Smooth muscle cell (in vitro differentiated cells): ENCODE data around the gene TUBA4A. TPM values are rescaled to one million over a fixed set of nuclear protein-coding genes. Genes with fewer than 3 reads are reported as not detected.
"Not testable (repeated sequence)": the region's sequence is repeated elsewhere in the genome, so short reads cannot be mapped to it uniquely, and the experiment has no call there.

Experiments used
- DNase-seq: peaks from one replicate; lab custom pipeline; 2025; ENCODE audit not compliant: unreplicated experiment; lab: John Stamatoyannopoulos, UW
- H2AFZ ChIP-seq: fragments of 200-600 bp; sonication (generic); 2 replicates; pipeline ENCODE4 v1.6.0; 2016; ENCODE audit warnings: antibody characterized with exemption, low read depth, mild to moderate bottlenecking
- H3F3A ChIP-seq: fragments of 200-600 bp; sonication (generic); 2 replicates; pipeline ENCODE4 v1.6.0; 2017; ENCODE audit warnings: antibody characterized with exemption, low read depth
- H3K27ac ChIP-seq: fragments of 200-600 bp; sonication (generic); 2 replicates; pipeline ENCODE4 v1.5.1; 2016; ENCODE audit warnings: low read depth, mild to moderate bottlenecking
- H3K27me3 ChIP-seq: fragments of 200-600 bp; sonication (generic); 2 replicates; pipeline ENCODE4 v1.6.1; 2016; ENCODE audit warnings: low read depth, mild to moderate bottlenecking
- H3K36me3 ChIP-seq: fragments of 200-600 bp; sonication (generic); 2 replicates; pipeline ENCODE4 v1.5.1; 2016; ENCODE audit warnings: low read depth
- H3K4me1 ChIP-seq: fragments of 200-600 bp; sonication (generic); 2 replicates; pipeline ENCODE4 v1.5.1; 2016; ENCODE audit warnings: low read depth
- H3K4me2 ChIP-seq: fragments of 200-600 bp; sonication (generic); 2 replicates; pipeline ENCODE4 v1.6.0; 2016; ENCODE audit warnings: mild to moderate bottlenecking
- H3K4me3 ChIP-seq: fragments of 200-600 bp; sonication (generic); 2 replicates; pipeline ENCODE4 v1.5.1; 2016; ENCODE audit warnings: mild to moderate bottlenecking
- H3K79me2 ChIP-seq: fragments of 200-600 bp; sonication (generic); 2 replicates; pipeline ENCODE4 v1.6.0; 2016; ENCODE audit warnings: low read depth, mild to moderate bottlenecking
- H3K9ac ChIP-seq: fragments of 200-600 bp; sonication (generic); 2 replicates; pipeline ENCODE4 v1.6.0; 2016; ENCODE audit warnings: low read depth
- H3K9me3 ChIP-seq: fragments of 200-600 bp; sonication (generic); replicated peaks from 2 replicates; pipeline ENCODE4 v1.5.1; 2016; ENCODE audit warnings: low read depth
- H4K20me1 ChIP-seq: fragments of 200-600 bp; sonication (generic); 2 replicates; pipeline ENCODE4 v1.6.0; 2016; ENCODE audit warnings: low read depth
- WGBS: methylation state at CpG from one replicate; pipeline ENCODE4 v1.1.7; 2016; ENCODE audit warnings: low lambda C conversion rate; 5-methylcytosine and 5-hydroxymethylcytosine counted together
- polyA plus RNA-seq: library from polyadenylated mRNA; unstranded; fragments of >200 nt; fragmentation: Nextera tagmentation; extraction: Ambion mirVana; gene quantifications from 2 replicates; pipeline ENCODE4 v1.2.1, GENCODE V29; 2016
- total RNA-seq: library from RNA; depleted of rRNA; stranded (reverse); fragments of >200 nt; gene quantifications from 2 replicates; pipeline ENCODE4 v1.2.3, GENCODE V29; 2014
- TF ChIP-seq, protein P1 (sequence below): fragments of 200-600 bp; sonication (generic); IDR thresholded peaks from 2 replicates; pipeline ENCODE4 v1.5.1; 2017; ENCODE audit warnings: borderline replicate concordance, mild to moderate bottlenecking, antibody characterized with exemption; ENCODE audit not compliant: insufficient read depth, poor library complexity, severe bottlenecking

Gene TUBA4A
- total and polyA plus RNA-seq, 2 experiments from 2014 or later = 29.4 to 53.2 TPM

DNA sequence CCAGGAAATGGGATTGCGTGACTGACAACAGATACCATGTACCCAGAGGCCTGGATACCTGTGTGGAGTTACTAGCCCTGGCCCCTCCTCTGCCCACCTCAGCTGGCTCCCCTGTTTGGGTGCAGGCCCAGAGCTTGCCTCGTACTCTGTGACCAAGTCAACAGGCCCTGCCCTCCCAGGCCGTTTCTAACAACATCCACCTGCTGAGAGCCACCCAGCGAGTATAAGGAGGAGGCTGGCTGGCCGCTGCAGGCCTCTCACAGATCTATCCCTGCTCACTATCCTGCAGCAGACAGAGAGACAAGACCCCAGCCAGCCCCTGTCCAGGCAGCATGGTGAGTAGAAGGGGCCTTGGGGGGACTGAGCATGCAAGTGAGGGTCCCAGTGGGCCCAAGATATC is 12.5 kb upstream of the TUBA4A start:
- H3K79me2 ChIP-seq = no peaks in the 10 kb centered on the region
- H3F3A ChIP-seq = no peaks in the 10 kb centered on the region
- H3K27me3 ChIP-seq = no peaks in the 10 kb centered on the region
- no peak overlapping the region for H3K4me3 ChIP-seq
- H2AFZ ChIP-seq = no peak overlapping the region
- no peaks in the 10 kb centered on the region for H3K36me3 ChIP-seq
- TF ChIP-seq, protein P1, sequence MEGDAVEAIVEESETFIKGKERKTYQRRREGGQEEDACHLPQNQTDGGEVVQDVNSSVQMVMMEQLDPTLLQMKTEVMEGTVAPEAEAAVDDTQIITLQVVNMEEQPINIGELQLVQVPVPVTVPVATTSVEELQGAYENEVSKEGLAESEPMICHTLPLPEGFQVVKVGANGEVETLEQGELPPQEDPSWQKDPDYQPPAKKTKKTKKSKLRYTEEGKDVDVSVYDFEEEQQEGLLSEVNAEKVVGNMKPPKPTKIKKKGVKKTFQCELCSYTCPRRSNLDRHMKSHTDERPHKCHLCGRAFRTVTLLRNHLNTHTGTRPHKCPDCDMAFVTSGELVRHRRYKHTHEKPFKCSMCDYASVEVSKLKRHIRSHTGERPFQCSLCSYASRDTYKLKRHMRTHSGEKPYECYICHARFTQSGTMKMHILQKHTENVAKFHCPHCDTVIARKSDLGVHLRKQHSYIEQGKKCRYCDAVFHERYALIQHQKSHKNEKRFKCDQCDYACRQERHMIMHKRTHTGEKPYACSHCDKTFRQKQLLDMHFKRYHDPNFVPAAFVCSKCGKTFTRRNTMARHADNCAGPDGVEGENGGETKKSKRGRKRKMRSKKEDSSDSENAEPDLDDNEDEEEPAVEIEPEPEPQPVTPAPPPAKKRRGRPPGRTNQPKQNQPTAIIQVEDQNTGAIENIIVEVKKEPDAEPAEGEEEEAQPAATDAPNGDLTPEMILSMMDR = no peak
- H3K9ac ChIP-seq = no peak overlapping the region
- no peak overlapping the region for H3K27ac ChIP-seq
- WGBS = 85% methylated on average over 5 of the region's 5 CpGs
- no peaks in the 10 kb centered on the region for H4K20me1 ChIP-seq
- no peak for DNase-seq
- H3K4me2 ChIP-seq = no peak overlapping the region
- H3K9me3 ChIP-seq = no peaks in the 10 kb centered on the region
- no peaks in the 10 kb centered on the region for H3K4me1 ChIP-seq

DNA sequence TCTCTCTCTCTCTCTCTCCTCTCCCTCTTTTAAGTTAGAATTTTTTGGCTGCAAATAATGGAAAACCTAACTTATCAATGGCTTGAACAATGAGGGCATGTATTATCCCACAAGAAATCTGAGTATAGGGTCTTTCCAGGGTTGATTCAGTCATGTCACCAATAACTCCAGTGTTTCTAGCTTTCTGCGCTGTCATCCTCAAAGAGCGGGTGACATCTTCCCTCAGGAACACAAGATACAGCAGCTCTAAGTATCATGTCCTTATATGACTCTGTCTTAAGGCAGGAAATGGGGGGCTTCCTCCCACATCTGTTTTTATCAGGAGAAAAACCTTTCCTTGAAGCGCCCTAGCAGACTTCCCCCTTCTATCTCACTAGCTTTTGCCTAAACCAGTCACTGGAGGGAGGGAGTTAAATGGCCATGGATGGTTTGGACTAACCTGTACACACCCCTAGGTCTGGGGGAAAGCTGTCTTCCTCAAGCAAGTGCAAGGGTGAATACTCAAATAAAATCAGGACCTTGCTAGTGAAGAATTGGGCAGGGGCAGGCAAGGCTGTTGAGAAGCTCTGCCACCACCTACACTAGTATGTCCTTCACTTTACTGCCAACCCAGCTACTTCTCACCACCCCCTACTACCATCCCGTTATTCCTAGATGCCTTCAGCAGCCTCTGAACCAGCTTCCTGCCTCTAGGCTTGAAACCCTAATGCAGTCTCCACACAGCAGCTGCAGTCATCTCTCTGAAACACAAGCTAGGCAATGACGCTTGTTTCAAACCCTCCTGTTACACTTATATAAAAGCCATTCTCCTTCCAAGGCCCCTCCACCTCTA is 7.5 kb upstream of the TUBA4A start:
- Histone ChIP-seq H2AFZ (no peak overlapping the region), H3K27ac (no peak overlapping the region), H3K4me1 (no peaks in the 10 kb centered on the region), H3K4me2 (no peak overlapping the region), H3K9me3 (no peaks in the 10 kb centered on the region), H3F3A (no peaks in the 10 kb centered on the region), H3K79me2 (no peaks in the 10 kb centered on the region), H3K36me3 (no peaks in the 10 kb centered on the region), H3K27me3 (peaks cover 10% of the 10 kb centered on the region), H3K4me3 (no peak overlapping the region), H3K9ac (no peak overlapping the region), H4K20me1 (no peaks in the 10 kb centered on the region)
- DNase-seq = no peak
- WGBS = 82% methylated on average over 5 of the region's 5 CpGs
- TF ChIP-seq, protein P1 = no peak

DNA sequence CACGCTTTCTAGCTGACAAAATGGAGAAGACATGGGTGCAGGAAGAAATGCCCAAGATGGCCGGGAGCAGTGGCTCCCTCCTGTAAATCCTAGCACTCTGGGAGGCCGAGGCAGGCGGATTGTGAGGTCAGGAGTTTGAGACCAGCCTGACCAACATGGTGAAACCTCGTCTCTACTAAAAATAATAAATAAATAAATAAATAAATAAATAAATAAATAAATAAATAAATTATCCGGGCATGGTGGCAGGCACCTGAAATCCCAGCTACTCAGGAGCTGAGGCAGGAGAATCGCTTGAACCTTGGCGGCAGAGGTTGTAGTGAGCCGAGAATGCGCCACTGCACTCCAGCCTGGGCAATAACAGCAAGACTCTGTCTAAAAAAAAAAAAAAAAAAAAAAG is 5.2 kb upstream of the TUBA4A start:
- WGBS = 90% methylated on average over 10 of the region's 10 CpGs
- H3K9ac ChIP-seq, H3F3A ChIP-seq, H4K20me1 ChIP-seq, H3K4me1 ChIP-seq, DNase-seq, H3K9me3 ChIP-seq, H3K36me3 ChIP-seq, H3K27ac ChIP-seq, H2AFZ ChIP-seq, H3K4me3 ChIP-seq, H3K4me2 ChIP-seq, H3K79me2 ChIP-seq: not testable (repeated sequence)
- peaks cover 33% of the 10 kb centered on the region for H3K27me3 ChIP-seq

DNA sequence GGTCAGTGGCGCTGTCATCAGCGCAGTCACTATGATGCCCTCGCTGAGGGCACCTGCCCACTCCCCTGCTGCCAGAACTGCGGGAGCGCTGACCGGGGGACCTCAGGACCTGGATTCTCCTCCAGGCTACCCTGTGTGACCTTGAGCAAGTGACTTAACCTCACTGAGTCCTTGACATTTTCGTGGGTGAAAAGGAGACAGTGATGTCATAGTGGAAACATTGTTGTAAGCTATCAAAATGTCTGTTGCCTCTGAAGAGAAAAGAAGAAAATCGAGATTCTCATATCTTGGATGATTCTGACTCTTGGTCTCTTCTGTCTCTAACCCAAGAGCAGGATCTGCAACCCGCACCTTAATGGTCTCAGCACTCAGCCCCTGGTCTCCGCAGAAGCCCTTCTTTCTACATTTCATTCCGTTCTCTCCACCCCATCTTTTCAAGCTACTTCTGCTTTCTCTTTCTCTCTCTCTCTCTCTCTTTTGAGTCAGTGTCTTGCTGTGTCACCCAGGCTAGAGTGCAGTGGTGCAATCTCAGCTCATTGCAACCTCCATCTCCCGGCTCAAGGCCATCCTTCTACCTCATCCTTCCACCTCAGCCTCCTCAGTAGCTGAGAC is 978 bp upstream of the TUBA4A start:
- H3K79me2 ChIP-seq = no peaks in the 10 kb centered on the region
- no peaks in the 10 kb centered on the region for H3K9me3 ChIP-seq
- H3K27me3 ChIP-seq = peaks cover 55% of the 10 kb centered on the region
- H3K36me3 ChIP-seq = no peaks in the 10 kb centered on the region
- peak overlapping the region; percentile 24 for H3K27ac ChIP-seq
- H3K4me2 ChIP-seq = peak overlapping the region; percentile 92
- H3K9ac ChIP-seq = peak overlapping the region; percentile 45
- no peak for DNase-seq
- H2AFZ ChIP-seq = peak overlapping the region; percentile 71
- H4K20me1 ChIP-seq = no peaks in the 10 kb centered on the region
- peaks cover 17% of the 10 kb centered on the region for H3K4me1 ChIP-seq
- TF ChIP-seq, protein P1 = no peak
- H3F3A ChIP-seq = peaks cover 10% of the 10 kb centered on the region
- H3K4me3 ChIP-seq = peak overlapping the region; percentile 57
- WGBS = 36% methylated on average over 12 of the region's 12 CpGs
